B cell (primary cell): ENCODE measurements around the gene AFG3L2.

Source experiments
- EZH2 ChIP-seq: IDR thresholded peaks from 2 replicates; pipeline ENCODE4 v1.6.1; 2012; ENCODE audit warnings: borderline replicate concordance, low read depth, mild to moderate bottlenecking, moderate library complexity, low read length; ENCODE audit not compliant: insufficient read depth, poor library complexity, severe bottlenecking
- TF ChIP-seq, protein P1 (sequence below): fragments of 200-600 bp; IDR thresholded peaks from one replicate; pipeline ENCODE4 v1.8.0; 2022; ENCODE audit warnings: antibody characterized with exemption, mild to moderate bottlenecking

DNA sequence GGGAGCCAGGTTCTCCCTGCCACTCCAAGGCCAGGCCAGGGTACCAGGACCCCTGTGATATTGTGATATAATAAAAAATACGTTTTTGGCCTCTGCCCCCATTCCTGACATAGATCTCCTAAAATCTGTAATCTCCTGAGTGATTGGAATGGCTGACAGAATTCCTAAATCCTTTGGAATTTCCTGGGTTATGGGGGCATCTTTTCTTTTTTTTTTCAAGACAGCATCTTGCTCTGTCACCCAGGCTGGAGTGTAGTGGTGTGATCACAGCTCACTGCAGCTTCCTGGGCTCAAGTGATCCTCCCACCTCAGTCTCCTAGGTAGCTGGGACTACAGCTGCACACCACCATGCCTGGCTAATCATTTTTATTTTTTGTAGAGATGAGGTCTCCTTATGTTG lies 95.2 kb downstream of the AFG3L2 start:
- TF ChIP-seq, protein P1, sequence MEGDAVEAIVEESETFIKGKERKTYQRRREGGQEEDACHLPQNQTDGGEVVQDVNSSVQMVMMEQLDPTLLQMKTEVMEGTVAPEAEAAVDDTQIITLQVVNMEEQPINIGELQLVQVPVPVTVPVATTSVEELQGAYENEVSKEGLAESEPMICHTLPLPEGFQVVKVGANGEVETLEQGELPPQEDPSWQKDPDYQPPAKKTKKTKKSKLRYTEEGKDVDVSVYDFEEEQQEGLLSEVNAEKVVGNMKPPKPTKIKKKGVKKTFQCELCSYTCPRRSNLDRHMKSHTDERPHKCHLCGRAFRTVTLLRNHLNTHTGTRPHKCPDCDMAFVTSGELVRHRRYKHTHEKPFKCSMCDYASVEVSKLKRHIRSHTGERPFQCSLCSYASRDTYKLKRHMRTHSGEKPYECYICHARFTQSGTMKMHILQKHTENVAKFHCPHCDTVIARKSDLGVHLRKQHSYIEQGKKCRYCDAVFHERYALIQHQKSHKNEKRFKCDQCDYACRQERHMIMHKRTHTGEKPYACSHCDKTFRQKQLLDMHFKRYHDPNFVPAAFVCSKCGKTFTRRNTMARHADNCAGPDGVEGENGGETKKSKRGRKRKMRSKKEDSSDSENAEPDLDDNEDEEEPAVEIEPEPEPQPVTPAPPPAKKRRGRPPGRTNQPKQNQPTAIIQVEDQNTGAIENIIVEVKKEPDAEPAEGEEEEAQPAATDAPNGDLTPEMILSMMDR: no peak
- no peak for TF ChIP-seq EZH2
